Esophagus mucosa (tissue), 1 donor: Measurements from ENCODE around the gene LEPR. TPM values are rescaled to one million over a fixed set of nuclear protein-coding genes. Genes with fewer than 3 reads are reported as not detected.
A peak's percentile ranks its signal among the peaks of the same experiment; 100 is the strongest.
"Not testable (repeated sequence)": the region's sequence is repeated elsewhere in the genome, so short reads cannot be mapped to it uniquely, and the experiment has no call there.

Experiments
- ATAC-seq: fragments of 200-7000 bp; cut with Tn5 transposase; one replicate; pipeline ENCODE4 v1.9.1; 2020
- total RNA-seq: library from RNA; stranded (reverse); gene quantifications from one replicate; pipeline ENCODE4 v1.2.4, GENCODE V29; 2023
- donor health status: DM: yes; HTN: yes; CAD: no.

LEPR gene
- total RNA-seq, 1 donor from 2014 or later, result 2.4 TPM

- no peak for ATAC-seq
Observed at GRCh38 chr1:65435987-65436386, 15.5 kb downstream of the LEPR start.

DNA sequence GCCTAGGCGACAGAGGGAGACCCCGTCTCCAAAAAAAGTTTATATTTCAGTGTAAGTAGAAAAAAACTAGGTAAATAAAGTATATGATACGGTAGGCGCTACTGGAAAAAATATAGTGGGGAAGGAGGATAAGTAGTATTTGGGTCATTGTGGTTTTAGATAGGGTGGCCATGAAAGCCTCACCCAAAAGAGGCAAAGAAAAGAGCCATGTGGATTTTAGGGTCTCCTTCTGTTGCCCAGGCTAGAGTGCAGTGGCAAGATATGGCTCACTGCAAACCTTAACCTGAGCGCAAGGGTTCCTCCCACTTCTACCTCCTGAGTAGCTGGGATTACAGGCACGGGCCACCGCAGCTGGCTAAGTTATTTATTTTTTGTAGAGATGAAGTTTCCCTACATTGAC lies 17.1 kb downstream of the LEPR start:
- no peak for ATAC-seq

DNA sequence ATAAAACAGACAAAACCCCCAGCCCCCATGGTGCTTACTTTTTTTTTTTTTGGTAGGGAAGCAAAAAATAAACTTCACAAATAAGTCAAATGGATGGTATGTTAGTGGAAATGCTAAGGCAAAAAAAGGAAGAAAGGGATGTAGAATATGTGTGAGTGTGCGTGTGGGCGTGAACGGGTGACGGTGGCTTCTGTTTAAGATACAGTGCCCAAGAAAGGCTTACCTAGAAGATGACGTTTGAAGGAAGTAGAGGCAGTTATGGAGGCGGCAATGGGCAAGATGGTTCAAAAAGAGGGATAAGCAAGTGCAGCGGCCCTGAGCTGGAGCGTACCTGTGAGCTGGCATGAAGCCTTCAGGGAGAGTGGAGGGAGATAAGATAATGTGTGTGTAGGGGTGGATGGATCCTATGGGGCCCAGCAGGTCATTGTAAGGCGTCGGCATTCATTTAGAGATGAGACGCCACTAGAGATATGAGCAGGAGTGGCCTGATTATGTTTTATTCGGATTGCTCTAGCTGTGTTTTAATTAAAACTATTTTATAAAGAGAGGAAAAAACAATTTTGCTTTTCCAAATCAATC lies 19.9 kb downstream of the LEPR start:
- ATAC-seq, result no peak

DNA sequence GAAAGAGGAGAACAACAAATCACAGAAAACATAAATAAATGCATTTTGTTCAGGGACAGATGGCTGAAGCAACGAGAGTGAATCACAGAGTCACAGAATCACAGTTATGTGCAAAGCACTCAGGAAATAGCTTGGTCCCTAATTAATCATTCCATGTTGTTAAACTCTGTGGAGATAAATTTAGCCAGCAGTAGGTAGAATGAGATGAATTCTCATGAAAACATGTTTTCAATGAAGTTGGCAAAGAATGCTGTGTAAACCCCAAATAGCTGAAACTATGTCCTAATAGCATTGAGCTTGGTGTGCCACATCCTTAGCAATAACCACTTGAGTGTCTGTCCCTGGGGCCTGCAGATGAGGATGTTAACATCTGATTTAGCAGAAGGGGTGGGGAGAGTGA lies 20.4 kb downstream of the LEPR start:
- ATAC-seq, result no peak

DNA sequence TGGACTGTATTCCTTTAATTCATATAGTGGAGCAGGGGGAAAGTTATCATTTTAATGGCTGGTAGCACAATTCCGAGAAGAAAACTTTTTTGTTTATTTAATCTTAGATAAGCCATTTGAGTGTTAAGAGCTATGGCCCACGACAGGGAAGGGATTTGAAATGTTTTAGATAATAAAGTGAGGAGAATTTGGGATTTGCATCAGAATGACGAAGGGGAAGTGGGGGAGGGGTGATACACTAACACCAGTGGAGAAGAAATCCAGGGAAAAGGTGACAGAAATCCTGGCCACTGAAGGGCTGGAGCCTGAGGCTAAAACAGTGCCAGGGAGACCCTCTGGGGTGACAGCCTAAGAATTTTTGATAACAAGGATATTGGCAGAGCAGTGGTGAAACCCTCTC lies 21.0 kb downstream of the LEPR start:
- no peak for ATAC-seq

DNA sequence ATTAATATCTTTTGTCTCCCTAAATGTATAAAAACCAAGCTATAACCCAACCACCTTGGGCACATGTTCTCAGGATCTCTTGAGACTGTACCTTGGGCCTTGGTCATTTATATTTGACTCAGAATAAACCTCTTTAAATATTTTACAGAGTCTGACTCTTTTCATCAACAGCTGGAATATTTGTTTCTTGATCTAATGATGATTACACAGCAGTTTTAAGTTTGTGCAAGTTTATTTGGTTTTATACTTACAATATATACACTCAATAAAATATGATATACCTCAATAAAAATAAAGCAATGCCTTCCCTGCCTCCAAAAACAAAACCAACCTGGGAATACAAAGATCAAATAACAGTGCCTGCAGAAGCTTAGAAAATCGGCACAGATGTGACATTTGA lies 22.0 kb downstream of the LEPR start:
- no peak for ATAC-seq

- no peak for ATAC-seq
Observed at GRCh38 chr1:65443647-65444046, 23.2 kb downstream of the LEPR start.

DNA sequence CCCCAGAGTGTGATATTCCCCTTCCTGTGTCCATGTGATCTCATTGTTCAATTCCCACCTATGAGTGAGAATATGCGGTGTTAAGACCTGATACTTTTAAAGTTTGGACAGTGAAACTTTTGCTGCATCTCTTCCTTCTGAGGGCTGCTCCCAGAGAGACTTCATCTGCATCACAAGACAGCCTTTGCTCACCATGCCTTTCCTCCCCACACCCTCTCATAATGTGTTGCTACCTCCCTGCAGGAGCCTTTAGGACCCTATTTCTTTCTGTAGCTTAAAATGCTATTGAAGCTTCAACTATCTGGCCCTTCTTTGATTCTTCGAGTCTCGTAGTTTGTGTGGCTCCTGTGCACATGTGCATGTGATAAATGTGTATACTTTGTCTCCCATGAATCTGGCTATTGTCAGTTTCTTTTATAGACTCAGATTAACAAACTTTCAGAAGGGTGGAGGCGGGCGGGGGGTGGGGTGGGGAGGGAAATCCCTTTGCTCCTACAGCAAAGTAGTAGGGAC lies 23.7 kb downstream of the LEPR start:
- no peak for ATAC-seq

DNA sequence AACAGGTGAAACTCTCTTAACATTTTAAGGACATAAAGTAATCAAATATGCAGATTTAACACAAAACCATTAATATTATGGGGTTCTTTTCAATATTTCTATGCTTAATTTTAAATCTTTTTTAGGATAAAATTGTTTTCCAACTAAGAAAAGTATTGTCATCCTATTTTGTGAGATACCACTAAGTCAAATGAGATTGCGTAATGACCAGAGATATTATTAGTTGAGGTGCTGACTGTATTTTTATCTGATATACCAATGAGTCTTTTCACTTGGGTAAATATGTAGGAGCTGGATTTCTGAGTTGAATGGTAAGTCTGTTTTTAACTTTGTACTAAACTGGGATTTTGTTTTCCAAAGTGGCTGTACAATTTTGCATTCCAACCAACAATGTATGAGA lies 25.4 kb downstream of the LEPR start:
- no peak for ATAC-seq

- ATAC-seq, result no peak
Observed at GRCh38 chr1:65449214-65449823, 28.9 kb downstream of the LEPR start.

GRCh38 chr1:65455678-65456077 lies 35.2 kb downstream of the LEPR start:
- ATAC-seq, result not testable (repeated sequence)

- no peak for ATAC-seq
Observed at GRCh38 chr1:65456481-65456880, 36.0 kb downstream of the LEPR start.

- ATAC-seq, result no peak
Observed at GRCh38 chr1:65457868-65458267, 37.4 kb downstream of the LEPR start.

DNA sequence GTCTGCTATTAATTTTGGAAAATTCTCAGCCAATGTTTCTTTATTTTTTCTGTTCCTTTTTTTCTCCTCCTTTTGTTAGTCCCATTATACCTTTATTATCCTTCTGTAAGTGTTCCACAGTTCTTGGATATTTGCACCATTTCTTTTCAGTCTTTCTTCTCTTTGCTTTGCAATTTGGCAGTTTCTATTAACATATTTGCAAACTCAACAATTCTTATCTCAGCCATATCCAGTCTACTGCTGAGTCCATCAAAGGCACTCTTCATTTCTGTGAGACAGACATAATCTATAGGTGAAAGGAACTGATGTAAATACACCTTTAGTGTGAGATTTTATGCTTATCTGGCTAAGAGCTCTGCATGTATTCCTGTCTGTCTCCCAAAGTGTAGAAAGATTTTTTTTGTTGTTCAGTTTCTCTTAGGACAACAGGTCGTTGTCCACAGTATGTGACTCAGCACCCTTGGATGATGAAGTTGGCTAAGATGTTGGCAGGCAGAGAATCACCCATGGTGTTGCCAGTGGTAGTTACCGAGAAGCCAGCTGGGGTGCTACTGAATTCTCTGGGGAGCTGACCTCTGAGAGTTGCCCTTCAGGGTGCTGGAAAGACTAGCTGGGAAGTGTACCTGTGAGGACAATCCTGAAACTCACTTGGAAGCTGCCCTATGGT lies 38.4 kb downstream of the LEPR start:
- no peak for ATAC-seq

DNA sequence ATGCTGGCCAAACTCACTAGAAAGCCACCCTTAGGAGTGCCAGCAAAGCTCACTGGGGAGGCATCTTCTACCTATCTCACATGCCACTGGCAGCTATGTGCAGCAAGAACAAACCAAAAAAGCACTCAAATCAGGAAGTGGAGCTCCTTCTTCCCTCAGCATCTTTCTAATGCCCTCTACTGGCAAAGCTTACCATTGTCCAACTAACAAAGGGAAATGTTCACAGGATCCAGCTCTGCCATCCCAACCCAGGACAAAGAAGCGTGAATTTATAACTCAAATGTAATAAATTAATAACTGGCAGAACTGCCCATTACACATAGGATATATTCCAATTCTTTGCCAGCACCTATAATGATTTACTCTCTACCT lies 38.9 kb downstream of the LEPR start:
- no peak for ATAC-seq

- not testable (repeated sequence) for ATAC-seq
Observed at GRCh38 chr1:65465837-65466236, 45.4 kb downstream of the LEPR start.

DNA sequence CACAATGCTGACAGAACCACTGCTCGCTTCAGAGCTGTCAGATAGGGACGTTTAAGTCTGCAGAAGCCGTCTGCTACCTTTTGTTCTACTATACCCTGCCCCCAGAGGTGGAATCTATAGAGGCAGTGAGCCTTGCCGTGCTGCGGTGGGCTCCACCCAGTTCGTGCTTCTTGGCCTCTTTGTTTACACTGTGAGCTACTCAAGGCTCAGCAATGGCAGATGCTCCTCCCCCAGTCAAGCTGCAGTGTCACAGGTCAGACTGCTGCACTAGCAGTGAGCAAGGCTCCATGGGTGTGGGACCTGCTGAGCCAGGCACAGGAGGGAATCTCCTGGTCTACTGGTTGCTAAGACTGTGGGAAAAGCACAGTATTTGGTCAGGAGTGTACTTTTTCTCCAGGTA lies 47.1 kb downstream of the LEPR start:
- peak; percentile 77 for ATAC-seq

DNA sequence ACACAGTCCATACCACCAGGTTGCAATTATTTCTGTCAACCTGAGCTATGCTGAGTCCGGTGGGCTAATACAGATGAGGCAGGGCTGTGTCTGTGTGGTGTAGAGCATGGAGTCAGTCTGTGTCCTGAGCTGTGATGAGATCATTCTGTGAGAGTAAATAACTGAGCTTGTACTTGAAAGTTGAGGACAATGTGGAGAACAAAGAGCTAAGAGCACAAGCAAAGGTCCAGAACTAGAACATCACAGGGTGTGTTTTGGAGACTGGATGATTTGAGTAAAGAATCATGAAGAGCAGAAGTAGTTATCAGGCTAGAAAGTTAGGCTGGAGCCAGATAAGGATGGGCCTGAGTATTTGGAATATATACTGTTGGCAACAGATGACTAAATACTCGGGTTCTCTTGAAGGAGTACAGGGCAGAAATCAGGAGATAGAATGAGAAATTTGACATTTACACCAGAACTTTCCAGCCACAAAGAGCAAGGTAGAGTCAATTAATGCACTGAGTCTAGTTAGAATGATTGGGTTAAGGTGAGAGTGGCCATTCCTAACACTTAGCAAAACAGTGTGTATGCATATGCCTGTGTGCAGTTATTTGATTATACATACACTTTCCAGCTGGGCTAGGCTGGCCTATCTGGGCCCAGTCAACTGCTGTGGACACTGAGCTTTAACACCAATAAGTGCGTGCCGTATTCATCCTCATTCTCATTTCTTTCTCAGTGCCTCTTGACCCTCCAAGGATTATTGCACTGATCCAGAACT lies 48.8 kb downstream of the LEPR start:
- no peak for ATAC-seq

- no peak for ATAC-seq
Observed at GRCh38 chr1:65469889-65470340, 49.4 kb downstream of the LEPR start.
